Measurements from ENCODE around the gene PDIA2. TPM values are rescaled to one million over a fixed set of nuclear protein-coding genes. Genes with fewer than 3 reads are reported as not detected.

PDIA2 gene
- total RNA-seq, 2 donors from 2014 or later: 2.1 TPM; not detected in 1

GRCh38 chr16:297832-298231 lies 14.9 kb downstream of the PDIA2 start:
- H3K27me3 ChIP-seq (replicated peaks; ENCODE audit: insufficient read depth): no peaks in the 10 kb centered on the region
- no peaks in the 10 kb centered on the region for H3K4me1 ChIP-seq (replicated peaks)
- no peak for DNase-seq (ENCODE audit: low spot score)
- no peaks in the 10 kb centered on the region for H3K9me3 ChIP-seq
- no peak for TF ChIP-seq POLR2AphosphoS5 (IDR thresholded peaks at IDR 0.05)
- no peak for TF ChIP-seq POLR2A (IDR thresholded peaks at IDR 0.05)
- no peak for TF ChIP-seq CTCF (IDR thresholded peaks at IDR 0.05)
- H3K4me3 ChIP-seq: no peak overlapping the region
- 93% methylated on average over 26 of the region's 32 CpGs for WGBS
- H3K36me3 ChIP-seq: no peaks in the 10 kb centered on the region
- intact Hi-C loops (cut with DNase I): no loop called here
- no peak overlapping the region for H3K27ac ChIP-seq

GRCh38 chr16:301235-301634 lies 18.3 kb downstream of the PDIA2 start:
- intact Hi-C loops (cut with DNase I): no loop called here
- WGBS: 91% methylated on average over 6 of the region's 6 CpGs
- no peaks in the 10 kb centered on the region for H3K36me3 ChIP-seq

GRCh38 chr16:301950-302349 lies 19.0 kb downstream of the PDIA2 start:
- Histone ChIP-seq H3K4me3 (no peak overlapping the region), H3K36me3 (no peaks in the 10 kb centered on the region), H3K9me3 (no peaks in the 10 kb centered on the region), H3K27ac (no peak overlapping the region), H3K27me3 (replicated peaks; ENCODE audit: insufficient read depth) (no peaks in the 10 kb centered on the region), H3K4me1 (replicated peaks) (no peaks in the 10 kb centered on the region)
- 96% methylated on average over 10 of the region's 13 CpGs for WGBS
- no peak for TF ChIP-seq POLR2A (IDR thresholded peaks at IDR 0.05)
- DNase-seq (ENCODE audit: low spot score): no peak
- intact Hi-C loops (cut with DNase I): no loop called here

More at GRCh38 chr16:301235-301634, 18.3 kb downstream of the PDIA2 start:
- DNase-seq (ENCODE audit: low spot score): no peak
- Histone ChIP-seq H3K9me3 (no peaks in the 10 kb centered on the region), H3K27me3 (replicated peaks; ENCODE audit: insufficient read depth) (no peaks in the 10 kb centered on the region), H3K27ac (no peak overlapping the region), H3K4me1 (replicated peaks) (no peaks in the 10 kb centered on the region), H3K4me3 (no peak overlapping the region)
- TF ChIP-seq POLR2A (IDR thresholded peaks at IDR 0.05): no peak
- no peak for TF ChIP-seq CTCF (IDR thresholded peaks at IDR 0.05)
- TF ChIP-seq POLR2AphosphoS5 (IDR thresholded peaks at IDR 0.05): no peak

- Histone ChIP-seq H3K4me3 (no peak overlapping the region), H3K4me1 (replicated peaks) (no peaks in the 10 kb centered on the region), H3K9me3 (no peaks in the 10 kb centered on the region), H3K27ac (no peak overlapping the region), H3K36me3 (no peaks in the 10 kb centered on the region), H3K27me3 (replicated peaks; ENCODE audit: insufficient read depth) (no peaks in the 10 kb centered on the region)
- intact Hi-C loops (cut with DNase I): no loop called here
- no peak for DNase-seq (ENCODE audit: low spot score)
- WGBS: 89% methylated on average over 43 of the region's 43 CpGs
- TF ChIP-seq CTCF (IDR thresholded peaks at IDR 0.05) (no peak), POLR2AphosphoS5 (IDR thresholded peaks at IDR 0.05) (no peak), POLR2A (IDR thresholded peaks at IDR 0.05) (no peak)
Measured at GRCh38 chr16:303760-304505, 21.0 kb downstream of the PDIA2 start.

GRCh38 chr16:305916-306626 lies 23.1 kb downstream of the PDIA2 start:
- TF ChIP-seq POLR2A (IDR thresholded peaks at IDR 0.05) (no peak), CTCF (IDR thresholded peaks at IDR 0.05) (no peak), POLR2AphosphoS5 (IDR thresholded peaks at IDR 0.05) (no peak)
- H3K27me3 ChIP-seq (replicated peaks; ENCODE audit: insufficient read depth): no peaks in the 10 kb centered on the region
- WGBS: 69% methylated on average over 19 of the region's 19 CpGs
- no peak overlapping the region for H3K4me3 ChIP-seq
- intact Hi-C loops (cut with DNase I): no loop called here
- no peak for DNase-seq (ENCODE audit: low spot score)
- H3K36me3 ChIP-seq: no peaks in the 10 kb centered on the region
- H3K27ac ChIP-seq: no peak overlapping the region
- H3K9me3 ChIP-seq: no peaks in the 10 kb centered on the region
- no peaks in the 10 kb centered on the region for H3K4me1 ChIP-seq (replicated peaks)
